SIG-M5 treated with dmso at 0.1 percent for 504 hours (cell line): Measurements from ENCODE around the gene SHISAL2B.
"Not testable (repeated sequence)": the region's sequence is repeated elsewhere in the genome, so short reads cannot be mapped to it uniquely, and the experiment has no call there.

Experiments used
- DNase-seq: peaks from one replicate; lab custom pipeline; 2025; ENCODE audit not compliant: unreplicated experiment; lab: John Stamatoyannopoulos, UW

Gene SHISAL2B

DNA sequence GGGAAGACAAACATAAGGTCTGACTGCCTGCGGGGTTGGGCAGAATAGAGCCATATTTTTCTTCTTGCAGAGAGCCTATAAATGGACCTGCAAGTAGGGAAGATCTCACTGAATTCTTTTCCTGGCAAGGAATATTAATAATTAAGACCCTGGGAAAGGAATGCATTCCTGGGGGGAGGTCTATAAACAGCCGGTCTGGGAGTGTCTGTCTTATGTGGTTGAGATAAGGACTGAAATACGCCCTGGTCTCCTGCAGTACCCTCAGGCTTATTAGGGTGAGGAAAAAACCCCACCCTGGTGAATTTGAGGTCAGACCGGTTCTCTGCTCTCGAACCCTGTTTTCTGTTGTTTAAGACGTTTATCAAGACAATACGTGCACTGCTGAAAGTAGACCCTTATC, 6.1 kb downstream of the SHISAL2B start:
- not testable (repeated sequence) for DNase-seq

DNA sequence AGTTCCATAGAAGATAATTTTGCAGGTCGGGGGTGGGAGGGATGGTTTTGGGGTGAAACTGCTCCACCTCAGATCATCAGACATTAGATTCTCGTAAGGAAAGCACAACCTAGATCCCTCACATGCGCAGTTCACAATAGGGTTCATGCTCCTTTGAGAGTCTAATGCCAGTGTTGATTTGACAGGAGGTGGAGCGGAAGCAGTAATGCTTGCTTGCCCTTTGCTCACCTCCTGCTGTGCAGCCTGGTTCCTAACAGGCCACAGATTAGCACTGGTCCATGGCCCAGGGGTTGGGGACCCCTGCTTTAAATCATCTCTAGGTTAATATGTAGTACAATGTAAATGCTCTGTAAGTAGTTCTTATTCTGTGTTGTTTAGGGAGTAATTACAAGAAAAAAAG, 10.5 kb downstream of the SHISAL2B start:
- no peak for DNase-seq

DNA sequence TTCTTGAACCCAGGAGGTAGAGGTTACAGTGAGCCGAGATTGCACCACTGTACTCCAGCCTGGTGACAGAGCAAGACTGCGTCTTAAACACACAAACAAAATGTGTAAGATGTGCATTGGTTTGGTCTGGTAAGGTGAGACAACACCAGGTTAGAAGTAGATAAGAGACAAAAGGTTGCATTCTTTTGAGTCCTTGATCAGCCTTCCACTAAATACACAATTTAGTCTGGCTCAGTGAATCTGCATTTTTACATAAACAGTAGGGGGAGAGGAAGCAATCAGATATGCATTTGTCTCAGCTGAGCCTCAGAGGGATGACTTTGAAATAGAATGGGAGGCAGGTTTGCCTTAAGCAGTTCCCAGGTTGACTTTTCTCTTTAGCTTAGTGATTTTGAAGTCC, 15.8 kb downstream of the SHISAL2B start:
- DNase-seq = not testable (repeated sequence)

DNA sequence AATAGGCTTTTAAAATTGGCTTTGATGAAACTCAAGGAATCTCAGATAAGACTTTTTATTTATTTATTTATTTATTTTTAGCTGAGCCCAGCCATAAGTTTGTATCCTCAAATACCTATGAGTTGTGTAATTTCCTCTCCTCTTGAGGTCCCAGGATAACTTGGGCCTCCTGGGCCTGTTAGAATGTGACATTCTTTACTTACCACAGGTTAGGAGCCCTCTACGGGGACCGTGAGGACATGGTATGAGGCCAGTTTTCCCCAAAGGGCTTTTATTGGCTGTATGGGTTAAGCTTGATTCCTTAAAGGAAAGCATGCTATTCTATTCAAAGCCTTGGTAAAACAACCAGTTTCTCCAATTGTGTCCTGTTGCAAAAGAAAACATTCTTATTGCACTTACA, 16.9 kb downstream of the SHISAL2B start:
- no peak for DNase-seq

DNA sequence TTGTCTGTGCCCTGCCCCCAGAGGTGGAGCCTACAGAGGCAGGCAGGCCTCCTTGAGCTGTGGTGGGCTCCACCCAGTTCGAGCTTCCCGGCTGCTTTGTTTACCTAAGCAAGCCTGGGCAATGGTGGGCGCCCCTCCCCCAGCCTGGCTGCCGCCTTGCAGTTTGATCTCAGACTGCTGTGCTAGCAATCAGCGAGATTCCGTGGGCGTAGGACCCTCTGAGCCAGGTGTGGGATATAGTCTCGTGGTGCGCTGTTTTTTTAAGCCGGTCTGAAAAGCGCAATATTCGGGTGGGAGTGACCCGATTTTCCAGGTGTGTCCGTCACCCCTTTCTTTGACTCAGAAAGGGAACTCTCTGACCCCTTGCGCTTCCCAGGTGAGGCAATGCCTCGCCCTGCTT, 24.2 kb downstream of the SHISAL2B start:
- DNase-seq = not testable (repeated sequence)

DNA sequence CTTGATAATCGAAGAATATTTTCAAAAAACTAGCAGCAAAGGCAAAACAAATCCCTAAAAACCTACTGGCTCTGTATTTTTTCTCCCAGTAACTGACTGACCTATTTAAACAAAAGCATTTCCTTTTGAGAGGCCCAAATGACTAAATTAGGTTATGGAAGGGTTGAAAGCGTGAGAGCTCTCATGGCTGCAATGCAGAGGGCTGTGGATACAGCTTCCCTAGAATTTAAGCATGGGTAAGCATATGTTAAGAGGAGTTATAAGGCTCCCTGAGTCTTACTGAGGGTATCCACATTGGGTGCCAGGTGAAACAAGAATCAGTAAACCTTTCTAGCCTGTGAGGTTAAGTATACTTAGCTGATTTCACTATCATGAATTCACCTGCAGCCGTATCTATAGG, 32.3 kb downstream of the SHISAL2B start:
- no peak for DNase-seq

DNA sequence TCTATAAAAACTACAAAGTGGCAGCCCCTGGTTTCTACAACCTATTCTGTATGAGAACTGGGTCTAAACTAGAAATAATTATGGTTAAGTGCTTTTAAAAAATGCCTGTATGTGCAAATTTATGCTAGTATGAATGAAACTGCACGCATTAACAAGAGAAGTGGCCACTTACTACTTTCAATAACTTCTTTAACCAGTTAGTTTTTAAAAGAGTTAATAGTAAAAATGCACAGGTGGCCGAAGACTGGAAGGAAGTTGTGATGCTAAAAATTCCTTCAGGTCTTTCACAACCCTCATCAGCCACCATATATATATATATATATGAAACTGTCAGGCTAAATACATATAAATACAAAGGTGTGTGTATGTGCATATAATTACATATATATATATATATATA, 36.8 kb downstream of the SHISAL2B start:
- no peak for DNase-seq

DNA sequence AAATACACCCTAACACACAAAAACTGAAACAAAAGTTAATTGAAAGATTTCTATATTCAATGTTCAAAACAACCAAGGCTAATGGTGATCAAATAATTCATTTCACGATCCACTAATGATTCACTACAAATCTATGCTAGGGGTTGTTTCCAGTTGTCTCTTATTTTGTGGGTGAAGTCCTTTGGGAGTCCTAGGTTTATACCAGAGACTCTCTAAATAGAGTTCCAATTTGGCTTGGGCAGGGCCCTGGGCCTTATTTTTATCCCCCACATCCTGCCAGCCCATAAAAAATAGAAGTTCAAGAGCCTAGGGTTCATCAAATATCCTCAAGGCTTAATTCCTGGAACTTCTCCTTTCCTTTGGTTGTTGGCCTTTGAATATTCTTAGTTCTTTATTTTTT, 52.1 kb downstream of the SHISAL2B start:
- no peak for DNase-seq

DNA sequence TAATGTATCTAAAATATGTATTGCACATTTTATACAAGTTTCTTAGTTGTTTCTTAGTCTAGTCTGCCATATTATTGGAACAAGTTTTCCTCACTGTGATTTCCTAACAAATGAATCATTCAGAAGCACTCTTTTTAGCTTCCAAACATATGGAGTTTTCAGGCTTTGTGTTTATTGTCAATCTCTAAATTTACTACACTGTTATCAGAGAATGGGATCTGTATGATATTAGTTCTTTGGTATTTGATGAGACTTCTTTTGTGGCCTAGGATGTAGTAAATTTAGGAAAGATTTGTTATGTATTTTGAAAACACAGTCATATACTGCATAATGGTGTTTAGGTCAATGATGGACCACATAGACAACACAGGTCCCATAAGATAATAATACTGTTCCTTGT, 52.5 kb downstream of the SHISAL2B start:
- no peak for DNase-seq

DNA sequence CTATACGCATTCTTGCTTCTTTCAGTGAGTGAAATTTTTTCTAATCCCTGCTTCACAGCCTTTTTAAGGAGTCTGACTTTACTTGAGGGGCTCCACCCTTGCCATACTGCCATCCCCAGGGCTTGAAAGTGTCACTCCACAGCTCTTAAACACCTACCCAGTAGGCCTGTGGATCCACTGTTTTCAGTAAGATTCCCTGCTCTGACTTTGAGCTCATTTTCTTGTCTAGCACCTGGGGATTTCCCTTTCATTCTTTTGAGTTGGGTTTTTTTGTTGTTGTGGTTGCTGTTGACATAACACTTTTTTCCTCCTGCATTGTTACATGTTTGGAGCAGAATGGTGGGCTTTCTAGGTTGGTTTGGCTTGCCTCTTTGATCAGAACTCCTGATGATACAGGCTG, 54.6 kb downstream of the SHISAL2B start:
- DNase-seq = no peak

DNA sequence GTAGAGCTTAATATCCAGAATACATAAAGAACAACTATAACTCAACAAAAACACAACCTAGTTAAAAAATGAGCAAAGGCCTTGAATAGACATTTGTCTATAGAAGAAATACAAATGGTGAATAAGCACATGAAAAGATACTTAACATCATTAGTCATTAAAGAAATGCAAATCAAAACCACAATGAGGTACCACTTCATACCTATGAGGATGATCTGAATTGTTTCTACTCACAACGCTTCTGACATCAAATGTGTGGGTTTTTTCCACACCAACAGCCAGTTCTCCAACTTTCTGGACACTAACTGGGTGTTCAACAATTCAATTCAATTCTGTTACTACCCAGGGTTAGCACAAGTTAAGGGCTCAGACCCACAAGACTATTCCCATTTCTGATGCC, 56.1 kb downstream of the SHISAL2B start:
- no peak for DNase-seq

DNA sequence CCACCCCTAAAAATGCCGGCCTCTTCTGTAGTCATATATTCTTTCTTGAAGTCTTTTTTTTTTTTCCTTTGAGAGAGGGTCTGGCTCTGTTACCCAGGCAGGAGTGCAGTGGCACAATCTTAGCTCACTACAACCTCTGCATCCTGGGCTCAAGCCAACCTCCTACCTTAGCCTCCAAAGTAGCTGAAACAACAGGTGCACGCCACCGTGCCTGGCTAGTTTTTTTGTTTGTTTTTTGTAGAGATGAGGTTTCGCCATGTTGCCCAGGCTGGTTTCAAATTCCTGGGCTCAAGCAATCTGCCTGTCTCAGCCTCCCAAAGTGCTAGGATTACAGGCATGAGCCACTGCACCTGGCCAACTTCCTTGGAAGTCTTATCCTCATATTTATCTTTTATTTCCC, 59.1 kb downstream of the SHISAL2B start:
- DNase-seq = no peak

DNA sequence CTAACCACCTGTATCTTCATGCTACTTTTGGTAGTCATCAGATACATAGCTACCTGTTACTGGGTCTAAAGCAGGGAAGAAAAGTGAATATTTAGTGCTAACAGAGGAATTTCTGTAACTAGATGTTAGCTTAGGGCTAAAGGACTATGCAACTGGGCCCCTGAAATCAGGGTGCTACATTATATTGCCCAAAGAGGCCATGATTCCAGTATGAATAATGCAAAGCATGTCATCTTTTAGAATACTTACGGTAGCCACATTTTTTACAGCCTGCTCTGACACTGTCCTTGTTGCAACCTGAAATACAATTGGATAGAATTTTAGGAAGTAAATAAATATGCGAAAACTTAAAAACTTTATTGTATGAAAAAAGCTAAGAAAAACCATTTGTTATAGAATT, 63.8 kb downstream of the SHISAL2B start:
- DNase-seq = no peak

DNA sequence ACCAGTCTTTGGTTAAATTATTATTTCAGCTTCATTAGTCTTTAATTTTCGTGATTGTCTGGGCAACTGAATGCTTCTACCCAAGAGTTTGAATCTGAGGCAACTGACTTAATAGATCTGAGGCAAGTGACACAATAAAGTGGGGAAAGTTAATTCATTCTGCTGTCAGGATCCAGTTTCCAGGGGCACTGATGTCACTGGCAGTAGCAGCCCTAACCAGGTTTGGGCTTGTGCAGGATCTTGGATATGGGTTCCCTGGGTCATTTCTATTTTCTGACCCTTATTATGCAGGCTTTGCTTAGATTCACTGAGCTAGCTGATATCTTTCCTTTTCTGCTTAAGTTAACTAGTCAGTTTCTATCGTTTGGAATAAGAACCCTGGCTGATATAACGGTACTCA, 68.6 kb downstream of the SHISAL2B start:
- DNase-seq = no peak

DNA sequence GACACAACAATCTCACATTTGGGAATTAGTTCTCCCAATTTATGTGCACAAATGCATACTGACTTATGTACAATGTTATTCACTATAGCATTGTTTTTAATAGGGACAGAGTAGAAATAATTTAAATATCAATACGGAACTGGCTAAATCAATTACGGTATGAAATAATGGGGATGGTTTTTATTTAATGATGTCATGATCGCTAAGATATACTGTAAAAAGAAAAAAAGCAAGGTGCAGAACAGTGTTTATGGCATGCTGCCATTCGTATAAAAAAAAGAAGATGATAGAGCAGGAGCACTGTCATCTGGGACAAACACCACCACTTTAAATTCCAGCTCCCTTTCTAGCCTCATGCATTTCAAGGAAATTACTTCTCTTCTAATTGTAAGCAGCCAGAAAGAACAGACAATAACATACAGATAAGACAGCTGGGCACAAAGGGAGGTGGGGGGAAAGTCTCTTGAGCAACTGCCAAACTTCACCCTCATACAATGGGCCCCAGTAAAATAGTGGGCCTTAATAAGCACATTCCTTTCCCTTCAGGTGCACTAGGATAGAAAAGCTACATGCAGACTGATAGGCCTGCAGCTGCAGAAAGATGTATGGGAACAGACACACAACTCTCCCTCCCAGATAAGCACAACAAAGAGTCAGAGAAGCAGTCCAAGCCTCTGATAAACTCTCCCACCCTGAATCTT, 69.8 kb downstream of the SHISAL2B start:
- DNase-seq = no peak

DNA sequence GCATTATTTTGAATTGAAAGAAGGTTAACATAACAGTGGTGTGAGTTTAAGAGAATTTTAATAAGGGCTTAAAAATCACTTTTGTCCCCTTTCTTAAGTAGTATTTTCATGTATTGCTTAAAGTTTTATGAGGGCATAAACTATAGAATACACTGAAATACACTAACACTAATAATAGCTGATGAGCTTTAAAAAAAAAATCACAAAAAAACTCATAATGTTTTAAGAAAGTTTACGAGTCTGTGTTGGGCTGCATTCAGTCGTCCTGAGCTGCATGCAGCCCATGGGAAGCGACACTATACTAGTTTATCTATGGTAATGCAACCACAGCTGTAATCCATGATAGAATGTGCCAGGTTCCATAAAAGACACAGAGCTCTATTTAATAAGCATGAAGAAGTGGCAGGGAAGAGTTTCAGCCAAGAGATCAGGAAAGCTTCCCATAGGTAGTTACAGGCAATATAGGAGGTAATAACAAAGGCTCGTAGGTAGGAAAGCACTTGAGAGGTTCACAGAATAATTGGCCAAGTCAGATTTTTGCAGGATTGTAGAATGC, 73.7 kb downstream of the SHISAL2B start:
- DNase-seq = no peak

DNA sequence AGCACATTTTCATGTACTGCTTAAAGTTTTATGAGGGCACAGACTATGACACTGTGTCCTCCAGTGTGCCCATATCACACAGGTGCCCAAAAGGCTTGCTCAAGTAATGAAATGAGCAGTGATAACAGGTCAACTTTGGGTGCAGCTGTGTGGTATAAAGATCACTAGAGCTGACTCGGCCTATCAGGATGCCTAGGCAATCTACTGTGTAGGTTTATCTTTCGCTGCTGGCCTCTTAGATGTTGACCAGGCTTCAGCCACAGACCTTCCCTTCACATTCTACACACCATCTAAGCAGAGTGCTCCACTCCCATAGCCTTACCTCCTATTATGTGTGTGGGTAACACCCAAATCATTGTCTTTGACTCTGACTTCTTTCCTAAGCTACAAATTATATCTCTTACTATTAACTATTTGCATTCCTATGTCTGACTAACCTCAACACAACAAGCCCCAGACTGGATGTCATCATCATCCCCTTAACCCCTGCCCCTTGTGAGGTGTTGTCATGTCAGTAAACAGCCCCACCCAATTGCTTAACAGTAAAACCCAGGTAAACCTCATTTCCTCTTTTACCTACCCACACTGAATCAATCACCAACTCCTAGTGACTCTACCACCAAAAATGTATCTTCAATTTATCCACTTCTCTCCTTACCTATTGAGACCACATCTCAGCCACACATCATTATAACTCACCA, 75.7 kb downstream of the SHISAL2B start:
- DNase-seq = no peak

DNA sequence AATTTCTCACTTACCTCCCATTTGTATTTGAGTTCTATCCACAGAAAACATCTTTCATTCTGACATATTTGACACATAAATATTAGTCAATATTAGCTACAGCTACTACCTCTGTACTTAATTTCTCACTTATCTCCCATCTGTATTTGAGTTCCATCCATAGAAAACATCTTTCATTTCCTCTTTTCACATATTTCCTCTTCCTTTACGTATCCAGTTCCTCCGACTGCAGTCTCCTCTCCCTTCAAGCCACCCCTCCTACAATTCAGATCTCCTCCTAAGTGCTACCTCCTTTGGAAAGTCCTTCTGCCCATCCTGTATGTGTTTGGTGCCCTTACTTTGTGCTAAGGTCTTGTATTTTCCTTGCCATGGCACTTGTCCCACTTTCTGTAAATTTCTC, 76.6 kb downstream of the SHISAL2B start:
- peak; percentile 79 for DNase-seq
